T-helper 1 cell (primary cell): Measurements from ENCODE around the gene SRPK2.
"Not testable (repeated sequence)": the region's sequence is repeated elsewhere in the genome, so short reads cannot be mapped to it uniquely, and the experiment has no call there.

Source experiments
- DNase-seq, 5 donors: peaks; one replicate each; pipeline ENCODE4 v3.0.0-alpha.2; 2012 to 2020
- total RNA-seq, 4 donors: gene quantifications; one replicate each; lab custom pipeline; 2026; lab: John Stamatoyannopoulos, UW

Gene SRPK2
- 60.6 to 92.4 (median 70.9) reads per million in 4 donors for total RNA-seq

GRCh38 chr7:105388356-105389087 is at the start of gene SRPK2:
Gene SRPK2 (minus strand): TSS chr7:105388921.
- peak; percentile 59 to 83 (median 69) for DNase-seq

DNA sequence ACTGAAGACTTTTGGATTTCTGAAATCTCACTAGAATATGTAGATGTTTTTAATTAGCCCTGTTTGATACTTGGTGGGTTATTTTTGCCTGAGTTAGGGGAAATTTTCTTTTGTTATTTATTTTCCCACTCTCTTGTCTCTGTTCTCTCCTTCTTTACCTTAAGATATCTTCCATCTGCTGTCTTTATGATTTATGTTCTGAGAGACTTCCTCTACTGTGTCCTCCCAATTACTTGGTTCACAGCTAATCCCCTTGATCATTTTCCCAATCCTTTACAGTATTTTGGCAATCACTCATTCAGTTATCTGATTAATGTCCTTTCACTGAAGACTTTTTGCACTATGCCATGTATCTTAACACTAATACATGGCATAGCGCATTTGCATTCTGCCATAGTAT is 49.5 kb upstream of the SRPK2 start:
- DNase-seq, result no peak

GRCh38 chr7:105437356-105437755 is 48.6 kb upstream of the SRPK2 start:
- not testable (repeated sequence) for DNase-seq

DNA sequence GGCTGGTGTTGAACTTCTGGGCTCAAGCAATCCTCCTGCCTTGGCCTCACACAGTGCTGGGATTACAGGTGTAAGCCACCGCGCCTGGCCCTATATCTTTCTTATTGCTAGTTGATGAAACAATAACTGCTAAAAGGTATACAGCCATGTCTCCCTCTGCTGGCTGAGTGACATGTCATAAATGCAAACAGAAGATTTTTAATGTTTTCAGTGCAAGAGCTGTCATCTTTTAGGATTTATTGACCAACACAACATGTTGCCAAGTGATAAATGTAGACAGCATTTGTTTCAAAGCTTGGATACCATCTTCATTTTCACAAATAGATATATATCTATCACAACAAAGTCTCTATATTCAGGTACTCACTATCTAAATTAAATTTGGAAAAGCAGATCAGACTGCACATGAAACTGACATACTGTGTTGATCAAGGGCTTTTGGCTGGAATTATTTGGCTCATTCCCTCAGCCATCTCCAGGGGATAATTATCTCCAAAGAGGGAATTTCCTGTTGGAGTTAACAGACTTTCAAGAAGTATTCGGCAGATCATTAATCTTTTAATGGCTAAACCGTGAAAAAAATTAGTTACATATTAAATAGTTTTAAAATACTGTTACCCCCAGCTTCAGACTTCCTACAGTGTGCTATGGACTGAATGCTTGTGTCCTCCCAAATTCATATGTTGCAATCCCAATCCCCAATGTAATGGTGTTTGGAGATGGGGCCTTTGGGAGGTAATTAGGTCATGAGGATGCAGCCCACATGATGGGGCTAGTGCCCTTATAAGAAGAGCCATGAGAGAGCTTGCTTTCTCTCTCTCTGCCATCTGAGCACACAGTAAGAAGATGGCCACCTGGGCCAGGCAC is 41.3 kb upstream of the SRPK2 start:
- DNase-seq, result peak in 4 of 5 donors; percentile 17 to 55 (median 36)

DNA sequence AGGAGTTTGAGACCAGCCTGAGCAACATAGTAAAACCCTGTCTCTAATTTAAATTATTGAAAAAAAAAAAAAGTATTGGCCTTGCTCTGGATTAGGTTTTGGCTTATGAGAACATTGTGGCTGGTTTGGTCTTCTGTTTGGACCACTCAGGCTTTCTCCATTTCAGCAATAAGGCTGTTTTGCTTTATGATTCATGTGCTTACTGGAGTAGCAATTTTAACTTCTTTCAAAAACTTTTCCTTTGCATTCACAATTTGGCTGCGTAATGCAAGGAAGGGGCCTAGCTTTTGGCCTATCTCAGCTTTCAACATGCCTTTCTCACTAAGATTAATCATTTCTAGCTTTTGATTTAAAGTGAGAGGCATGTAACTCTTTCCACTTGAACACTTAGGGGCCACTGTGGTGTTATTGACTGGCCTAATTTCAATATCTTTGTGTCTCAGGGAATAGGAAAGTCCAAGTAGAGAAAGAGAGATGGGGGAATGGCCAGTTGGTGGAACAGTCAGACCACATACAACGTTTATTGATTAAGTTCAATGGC is 38.0 kb upstream of the SRPK2 start:
- no peak for DNase-seq

GRCh38 chr7:105423987-105424386 is 35.3 kb upstream of the SRPK2 start:
- DNase-seq, result no peak

DNA sequence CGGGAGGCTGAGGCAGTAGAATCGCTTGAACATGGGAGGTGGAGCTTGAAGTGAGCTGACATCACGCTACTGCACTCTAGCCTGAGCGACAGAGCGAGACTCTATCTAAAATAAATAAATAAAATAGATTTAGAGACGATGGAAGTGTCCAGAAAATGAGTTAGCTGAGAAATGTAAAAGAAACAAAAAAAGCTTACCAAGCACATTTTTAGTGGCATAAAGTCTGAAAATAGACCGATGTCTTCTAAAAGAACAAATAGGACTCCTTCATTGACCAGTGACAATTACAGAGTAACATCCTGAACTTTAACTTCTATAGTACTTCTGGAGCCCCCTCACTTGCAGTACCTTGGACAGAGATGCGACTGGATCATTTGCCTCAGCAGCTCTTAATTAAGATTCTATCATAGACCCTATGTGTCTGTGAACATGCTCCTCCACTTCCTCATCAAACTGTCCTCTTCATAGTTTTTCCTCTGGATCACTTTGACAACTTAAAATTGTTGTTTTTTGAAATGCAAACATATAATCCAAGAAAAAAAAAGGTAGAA is 25.2 kb upstream of the SRPK2 start:
- no peak for DNase-seq

DNA sequence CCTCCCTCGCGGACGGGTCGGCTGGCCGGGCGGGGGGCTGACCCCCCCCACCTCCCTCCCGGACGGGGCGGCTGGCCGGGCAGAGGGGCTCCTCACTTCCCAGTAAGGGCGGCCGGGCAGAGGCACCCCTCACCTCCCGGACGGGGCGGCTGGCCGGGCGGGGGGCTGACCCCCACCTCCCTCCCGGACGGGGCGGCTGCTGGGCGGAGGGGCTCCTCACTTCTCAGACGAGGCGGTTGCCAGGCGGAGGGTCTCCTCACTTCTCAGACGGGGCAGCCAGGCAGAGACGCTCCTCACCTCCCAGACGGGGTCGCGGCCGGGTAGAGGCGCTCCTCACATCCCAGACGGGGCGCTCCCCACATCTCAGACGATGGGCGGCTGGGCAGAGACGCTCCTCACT is 22.1 kb upstream of the SRPK2 start:
- DNase-seq, result not testable (repeated sequence)

- DNase-seq, result not testable (repeated sequence)
Observed at GRCh38 chr7:105409775-105410174, 21.1 kb upstream of the SRPK2 start.

- no peak for DNase-seq
Observed at GRCh38 chr7:105408791-105409410, 20.2 kb upstream of the SRPK2 start.

DNA sequence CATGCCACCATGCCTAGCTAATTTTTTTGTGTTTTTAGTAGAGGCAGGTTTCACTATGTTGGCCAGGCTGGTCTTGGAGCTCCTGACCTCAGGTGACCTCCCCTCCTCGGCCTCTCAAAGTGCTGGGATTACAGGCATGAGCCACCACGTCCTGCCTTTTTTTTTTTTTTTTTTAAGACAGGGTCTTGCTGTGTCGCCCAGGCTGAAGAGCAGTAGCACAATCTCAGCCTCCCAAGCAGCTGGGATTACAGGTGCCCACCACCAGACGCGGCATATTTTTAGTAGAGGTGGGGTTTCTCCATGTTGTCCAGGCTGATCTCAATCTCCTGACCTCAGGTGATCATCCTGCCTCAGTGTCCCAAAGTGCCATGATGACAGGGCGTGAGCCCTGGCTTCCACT is 14.4 kb upstream of the SRPK2 start:
- no peak for DNase-seq

DNA sequence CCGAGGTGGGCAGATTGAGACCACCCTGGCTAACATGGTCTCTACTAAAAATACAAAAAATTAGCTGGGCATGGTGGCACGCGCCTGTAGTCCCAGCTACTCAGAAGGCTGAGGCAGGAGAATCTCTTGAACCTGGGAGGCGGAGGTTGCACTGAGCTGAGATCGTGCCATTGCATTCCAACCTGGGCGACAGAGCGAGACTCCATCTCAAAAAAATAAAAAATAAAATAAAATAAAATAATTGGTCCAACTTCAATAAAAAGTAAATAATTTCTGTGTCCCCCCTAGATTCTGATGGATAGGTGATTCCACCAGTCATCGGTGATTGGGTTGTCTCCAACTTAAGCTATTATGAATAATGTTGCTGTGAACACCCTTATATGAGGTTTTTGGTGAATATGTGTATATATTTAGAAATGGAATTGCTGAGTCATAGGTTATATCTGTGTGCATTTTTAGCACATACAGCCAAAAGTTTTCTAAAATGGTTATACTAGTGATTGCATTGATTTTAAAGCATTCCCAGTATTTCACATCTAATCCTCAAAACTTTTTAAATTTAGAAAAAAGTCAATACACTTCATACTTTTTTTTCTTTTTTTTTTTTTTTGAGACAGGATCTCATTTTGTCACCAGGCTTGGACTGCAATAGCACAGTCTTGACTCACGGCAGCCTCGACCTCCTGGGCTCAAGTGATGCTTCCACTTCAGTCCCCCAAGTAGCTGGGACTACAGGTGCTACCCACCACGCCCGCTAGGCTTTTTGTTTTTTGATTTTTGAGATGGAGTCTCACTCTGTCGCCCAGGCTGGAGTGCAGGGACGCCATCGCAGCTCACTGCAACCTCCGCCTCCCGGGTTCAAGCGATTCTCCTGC is 13.7 kb upstream of the SRPK2 start:
- no peak for DNase-seq

- no peak for DNase-seq
Observed at GRCh38 chr7:105399043-105399725, 10.5 kb upstream of the SRPK2 start.

DNA sequence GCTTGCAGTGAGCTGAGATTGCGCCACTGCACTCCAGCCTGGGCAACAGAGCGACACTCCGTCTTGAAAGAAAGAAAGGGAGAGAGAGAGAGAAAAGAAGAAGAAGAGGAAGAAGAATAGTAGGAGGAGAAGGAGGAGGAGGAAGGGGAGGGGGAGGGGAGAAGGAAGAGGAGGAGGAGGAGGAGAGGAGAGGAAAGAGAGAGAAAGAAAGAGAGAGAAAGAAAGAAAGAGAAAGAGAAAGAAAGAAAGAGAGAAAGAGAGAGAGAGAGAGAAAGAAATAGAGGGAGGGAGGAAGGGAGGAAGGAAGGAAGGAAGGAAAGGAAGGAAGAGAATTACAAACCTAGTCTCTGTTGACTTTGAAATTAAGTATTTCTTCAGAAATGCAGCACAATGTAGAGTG is 7.8 kb upstream of the SRPK2 start:
- DNase-seq, result no peak

DNA sequence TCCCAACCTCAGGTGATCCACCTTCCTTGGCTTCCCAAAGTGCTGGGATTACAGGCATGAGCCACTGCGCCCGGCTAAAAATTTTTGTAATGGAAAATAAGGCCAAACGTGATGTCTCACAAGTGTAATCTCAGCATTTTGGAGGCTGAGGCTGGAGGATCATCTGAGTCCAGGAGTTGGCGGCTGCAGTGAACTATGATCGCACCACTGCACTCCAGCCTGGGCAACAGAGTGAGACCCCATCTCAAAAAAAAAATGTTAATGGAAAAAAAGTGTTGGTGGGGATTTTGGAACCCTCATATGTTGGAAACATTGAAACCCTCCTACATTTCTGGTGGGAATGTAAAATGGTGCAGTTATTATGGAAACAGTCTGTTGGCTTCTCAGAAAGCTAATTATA is 2.7 kb upstream of the SRPK2 start:
- no peak for DNase-seq

DNA sequence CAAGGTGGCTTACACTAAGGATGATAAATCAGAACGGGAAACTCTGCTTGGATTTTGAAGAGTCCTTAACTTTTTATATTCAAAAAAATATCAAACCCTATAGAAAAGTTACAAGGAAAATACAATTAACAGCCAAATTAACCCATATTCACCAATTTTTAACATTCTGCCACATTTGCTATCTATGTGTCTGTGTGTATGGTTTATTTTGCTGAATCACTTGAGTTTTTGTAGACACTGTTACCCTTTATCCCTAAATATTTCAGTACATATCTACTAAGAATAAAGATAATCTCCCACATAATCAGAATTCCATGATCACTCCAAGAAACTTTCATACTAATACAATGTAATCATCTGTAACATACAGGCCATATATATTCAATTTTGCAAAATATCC is 1.2 kb upstream of the SRPK2 start:
- DNase-seq, result no peak

DNA sequence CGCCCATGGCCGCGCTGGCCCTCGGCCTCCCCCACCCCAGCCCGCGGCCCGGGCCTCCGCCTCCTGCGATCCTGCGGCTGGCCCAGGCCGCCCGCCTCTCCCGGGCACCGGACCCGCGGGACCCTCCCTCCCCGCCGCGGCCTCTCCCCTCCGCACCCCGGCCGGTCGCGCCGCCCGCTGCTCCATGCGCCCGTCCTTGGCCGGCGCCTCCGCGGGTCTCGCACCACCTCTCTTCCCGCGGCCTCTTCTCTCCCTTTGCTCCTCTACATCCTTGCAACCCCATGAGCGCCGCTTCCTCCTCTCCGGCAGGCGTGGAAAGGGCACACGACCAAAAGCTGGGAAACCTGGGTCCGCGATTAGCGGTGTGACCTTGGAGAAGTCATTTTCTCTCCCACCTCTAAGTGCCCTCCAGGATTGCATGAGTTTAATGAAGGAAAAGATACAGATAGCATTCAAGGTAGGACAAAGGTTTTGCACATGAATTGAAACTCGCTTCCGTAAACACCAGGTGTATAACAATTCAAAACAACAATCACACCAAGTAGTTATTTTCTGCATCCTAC is 448 bp upstream of the SRPK2 start:
- peak in 2 of 5 donors; percentile 3 to 20 for DNase-seq

- peak; percentile 25 to 54 (median 38) for DNase-seq
Observed at GRCh38 chr7:105387508-105388355, 989 bp downstream of the SRPK2 start.

GRCh38 chr7:105377903-105378302 is 10.8 kb downstream of the SRPK2 start:
- no peak for DNase-seq
